NCI-H345 treated with DMSO at 0.1 percent for 48 hours (cell line): ENCODE results near the gene BSN.
A peak's percentile ranks its signal among the peaks of the same experiment; 100 is the strongest.

Experiments
- DNase-seq: peaks from one replicate; lab custom pipeline; 2025; ENCODE audit not compliant: unreplicated experiment; lab: John Stamatoyannopoulos, UW

Gene BSN

GRCh38 chr3:49652218-49652902 lies 98.1 kb downstream of the BSN start:
- no peak for DNase-seq

GRCh38 chr3:49652903-49653415 lies 98.7 kb downstream of the BSN start:
- no peak for DNase-seq

DNA sequence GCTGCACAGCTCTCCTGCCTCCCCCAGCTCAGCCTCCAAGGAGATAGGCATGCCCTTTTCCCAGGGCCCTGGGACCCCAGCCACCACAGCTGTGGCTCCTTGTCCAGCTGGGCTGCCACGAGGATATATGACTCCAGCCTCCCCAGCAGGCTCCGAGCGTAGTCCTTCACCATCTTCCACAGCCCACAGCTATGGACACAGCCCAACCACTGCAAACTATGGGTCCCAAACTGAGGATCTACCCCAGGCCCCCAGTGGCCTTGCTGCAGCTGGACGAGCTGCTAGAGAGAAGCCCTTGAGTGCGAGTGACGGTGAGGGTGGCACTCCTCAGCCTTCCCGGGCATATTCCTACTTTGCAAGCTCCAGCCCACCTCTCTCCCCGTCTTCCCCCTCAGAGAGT lies 99.3 kb downstream of the BSN start:
- no peak for DNase-seq

DNA sequence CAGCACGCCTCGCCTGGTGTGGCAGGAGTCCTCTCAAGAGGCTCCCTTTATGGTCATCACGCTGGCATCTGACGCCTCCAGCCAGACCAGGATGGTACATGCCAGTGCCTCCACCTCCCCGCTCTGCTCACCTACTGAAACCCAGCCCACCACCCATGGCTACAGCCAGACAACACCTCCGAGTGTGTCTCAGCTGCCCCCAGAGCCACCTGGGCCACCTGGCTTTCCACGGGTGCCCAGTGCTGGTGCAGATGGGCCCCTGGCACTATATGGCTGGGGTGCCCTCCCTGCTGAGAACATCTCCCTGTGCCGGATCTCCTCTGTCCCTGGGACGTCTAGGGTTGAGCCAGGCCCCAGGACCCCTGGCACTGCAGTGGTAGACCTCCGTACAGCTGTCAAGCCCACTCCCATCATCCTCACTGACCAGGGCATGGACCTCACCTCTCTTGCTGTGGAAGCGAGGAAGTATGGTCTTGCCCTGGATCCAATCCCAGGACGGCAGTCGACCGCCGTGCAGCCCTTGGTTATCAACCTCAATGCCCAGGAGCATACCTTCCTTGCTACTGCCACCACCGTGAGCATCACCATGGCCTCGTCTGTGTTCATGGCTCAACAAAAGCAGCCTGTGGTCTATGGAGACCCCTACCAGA lies 100.0 kb downstream of the BSN start:
- DNase-seq, result no peak

DNA sequence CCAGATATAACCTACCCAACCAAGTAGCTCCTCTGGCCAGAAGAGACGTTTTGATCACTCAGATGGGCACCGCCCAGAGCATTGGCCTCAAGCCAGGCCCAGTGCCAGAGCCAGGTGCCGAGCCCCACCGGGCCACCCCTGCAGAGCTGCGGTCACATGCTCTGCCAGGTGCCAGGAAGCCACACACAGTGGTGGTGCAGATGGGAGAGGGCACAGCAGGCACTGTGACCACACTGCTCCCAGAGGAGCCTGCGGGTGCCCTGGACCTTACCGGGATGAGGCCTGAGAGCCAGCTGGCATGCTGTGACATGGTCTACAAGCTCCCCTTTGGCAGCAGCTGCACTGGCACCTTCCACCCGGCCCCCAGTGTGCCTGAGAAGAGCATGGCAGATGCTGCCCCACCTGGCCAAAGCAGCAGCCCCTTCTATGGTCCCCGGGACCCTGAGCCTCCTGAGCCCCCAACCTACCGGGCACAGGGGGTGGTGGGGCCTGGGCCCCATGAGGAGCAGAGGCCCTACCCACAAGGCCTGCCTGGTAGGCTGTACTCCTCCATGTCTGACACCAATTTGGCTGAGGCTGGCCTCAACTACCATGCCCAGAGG lies 100.8 kb downstream of the BSN start:
- DNase-seq, result peak; percentile 56

- DNase-seq, result no peak
These were observed 101.5 kb downstream of the BSN start for GRCh38 chr3:49655731-49656285.

GRCh38 chr3:49656541-49657112 lies 102.3 kb downstream of the BSN start:
- no peak for DNase-seq

GRCh38 chr3:49657208-49657915 lies 103.1 kb downstream of the BSN start:
- DNase-seq, result no peak

- no peak for DNase-seq
These were observed 104.4 kb downstream of the BSN start for GRCh38 chr3:49658711-49659110.

- DNase-seq, result no peak
These were observed 105.5 kb downstream of the BSN start for GRCh38 chr3:49659756-49660155.

GRCh38 chr3:49661281-49661680 lies 107.0 kb downstream of the BSN start:
- no peak for DNase-seq

GRCh38 chr3:49662021-49662420 lies 107.7 kb downstream of the BSN start:
- no peak for DNase-seq

DNA sequence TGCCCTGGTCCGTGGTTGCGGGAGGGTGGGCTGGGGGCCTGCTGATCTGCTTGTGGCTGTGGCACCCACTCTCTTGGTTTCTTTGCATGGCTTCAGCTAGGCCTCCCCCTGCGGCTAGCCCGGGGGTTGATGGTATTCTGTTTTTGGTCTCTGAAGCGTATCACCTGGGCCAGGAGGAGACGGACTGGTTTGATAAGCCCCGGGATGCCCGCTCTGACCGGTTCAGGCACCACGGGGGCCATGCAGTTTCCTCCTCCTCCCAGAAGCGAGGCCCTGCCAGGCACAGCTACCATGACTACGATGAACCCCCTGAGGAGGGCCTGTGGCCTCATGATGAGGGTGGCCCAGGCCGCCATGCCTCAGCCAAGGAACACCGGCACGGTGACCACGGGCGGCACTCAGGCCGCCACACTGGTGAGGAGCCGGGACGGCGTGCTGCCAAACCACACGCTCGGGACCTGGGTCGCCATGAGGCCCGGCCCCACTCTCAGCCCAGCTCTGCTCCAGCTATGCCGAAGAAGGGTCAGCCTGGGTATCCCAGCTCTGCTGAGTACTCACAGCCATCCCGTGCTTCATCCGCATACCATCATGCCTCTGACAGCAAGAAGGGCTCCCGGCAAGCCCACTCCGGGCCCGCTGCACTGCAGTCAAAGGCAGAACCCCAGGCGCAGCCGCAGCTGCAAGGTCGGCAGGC lies 108.6 kb downstream of the BSN start:
- no peak for DNase-seq

- no peak for DNase-seq
These were observed 109.6 kb downstream of the BSN start for GRCh38 chr3:49663831-49664230.

GRCh38 chr3:49664300-49664699 lies 110.0 kb downstream of the BSN start:
- DNase-seq, result no peak

GRCh38 chr3:49665822-49666519 lies 111.7 kb downstream of the BSN start:
- DNase-seq, result no peak

DNA sequence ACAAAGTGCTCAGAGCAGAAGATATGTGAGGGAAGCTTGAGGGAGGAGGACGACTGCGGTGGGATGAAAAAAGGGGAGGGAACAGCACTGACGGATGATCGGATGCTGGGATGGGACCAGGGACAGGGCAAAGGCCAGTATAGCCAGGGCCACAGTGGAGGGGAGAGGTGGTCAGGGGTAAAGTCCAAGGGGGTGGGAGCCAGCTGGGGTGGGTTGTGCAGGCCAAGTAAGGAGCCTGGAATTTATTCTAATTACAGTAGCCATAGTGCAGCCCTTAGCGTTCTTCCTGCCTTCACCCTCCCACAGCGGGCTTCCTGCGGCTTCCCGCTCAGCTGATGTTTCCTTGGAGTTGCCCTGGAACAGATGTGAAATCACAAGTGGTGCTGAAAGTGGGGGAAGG lies 112.3 kb downstream of the BSN start:
- no peak for DNase-seq

DNA sequence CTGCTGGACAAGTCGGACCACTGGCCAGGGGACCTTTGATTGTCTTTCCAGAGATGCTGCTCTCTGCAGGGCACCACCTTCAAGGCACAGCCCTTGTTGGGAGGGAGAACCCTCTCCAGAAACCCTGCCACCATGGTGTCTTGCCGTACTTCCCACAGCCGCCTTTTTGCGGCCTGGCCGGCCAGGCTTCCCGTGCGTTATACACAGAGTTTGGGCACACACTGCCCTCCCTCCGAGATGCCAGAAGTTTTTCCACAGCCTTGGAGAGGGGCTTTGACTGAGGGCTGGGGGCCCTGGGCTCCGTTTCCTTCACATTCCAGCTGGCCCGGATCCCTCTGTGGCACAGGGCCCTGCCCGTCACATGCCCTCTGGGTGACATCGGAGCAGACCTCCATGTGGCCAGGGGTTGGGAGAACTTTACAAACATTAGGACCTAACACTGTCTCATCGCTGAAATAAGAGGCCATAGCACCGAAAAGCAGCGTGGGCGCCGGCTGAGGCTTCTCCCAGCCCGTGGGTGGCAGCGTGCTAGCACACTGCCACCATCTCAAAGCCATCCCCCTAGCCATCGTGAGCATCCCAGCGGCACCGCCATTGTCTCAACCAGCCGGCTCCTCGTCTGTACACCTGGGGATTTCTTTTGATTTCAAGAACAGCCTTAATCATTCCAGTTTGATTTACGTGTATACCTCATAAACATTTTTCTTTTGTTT lies 113.6 kb downstream of the BSN start:
- no peak for DNase-seq

DNA sequence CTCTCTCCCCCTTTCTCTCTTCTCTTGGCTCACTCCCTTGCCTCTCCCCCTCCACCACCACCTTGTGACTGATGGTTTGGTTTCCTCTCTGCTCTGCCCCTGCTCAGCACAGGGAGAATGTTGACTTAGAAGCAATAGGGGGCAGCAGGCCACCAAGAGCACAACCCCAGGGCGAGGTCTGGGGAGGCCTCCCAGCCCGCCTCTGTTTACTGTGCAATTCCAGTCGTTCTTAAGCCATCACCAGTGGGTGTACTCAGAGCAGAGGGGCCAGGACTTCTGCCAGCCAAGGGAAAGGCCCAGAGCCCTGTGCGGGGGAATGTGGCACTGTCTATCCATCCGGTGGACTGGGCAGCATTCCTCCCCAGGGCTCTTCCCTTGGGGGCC lies 114.1 kb downstream of the BSN start:
- no peak for DNase-seq
